Skeletal muscle tissue (tissue), 4 donors: Measurements from ENCODE around the gene CLTB. TPM values are rescaled to one million over a fixed set of nuclear protein-coding genes. Genes with fewer than 3 reads are reported as not detected.

Source experiments
- H3K27ac ChIP-seq: one replicate; pipeline ENCODE4 v1.7.0; 2013; ENCODE audit warnings: mild to moderate bottlenecking, low read depth, low read length, inconsistent platforms
- H3K27me3 ChIP-seq, 3 donors: one replicate each; pipeline ENCODE4 v1.7.0; 2013; ENCODE audit warnings: low read length in 3 of 3; ENCODE audit not compliant: control insufficient read depth in 3 of 3, insufficient read depth in 3 of 3
- H3K36me3 ChIP-seq, 3 donors: one replicate each; pipeline ENCODE4 v1.7.0; 2013; ENCODE audit warnings: low read length in 3 of 3; ENCODE audit not compliant: control insufficient read depth in 3 of 3, insufficient read depth in 3 of 3
- H3K4me1 ChIP-seq, 3 donors: one replicate each; pipeline ENCODE4 v1.7.0; 2013; ENCODE audit warnings: low read length in 3 of 3, mild to moderate bottlenecking in 3 of 3; ENCODE audit not compliant: control insufficient read depth in 3 of 3, insufficient read depth in 3 of 3
- H3K4me3 ChIP-seq, 3 donors: one replicate each; pipeline ENCODE4 v1.7.0; 2013; ENCODE audit warnings: low read length in 3 of 3
- H3K9ac ChIP-seq, 3 donors: one replicate each; pipeline ENCODE4 v1.7.0; 2013; ENCODE audit warnings: low read length in 3 of 3, mild to moderate bottlenecking in 3 of 3, moderate library complexity in 2 of 3, low read depth in 1 of 3
- H3K9me3 ChIP-seq, 3 donors: one replicate each; pipeline ENCODE4 v1.7.0; 2013; ENCODE audit warnings: low read length in 3 of 3; ENCODE audit not compliant: control insufficient read depth in 3 of 3
- total RNA-seq: library from RNA; depleted of rRNA; stranded (reverse); fragments of >200 nt; gene quantifications from one replicate; pipeline ENCODE4 v1.2.3, GENCODE V29; 2014
- donor health status: Osteomylitis.

Gene CLTB
- total RNA-seq, 1 donor from 2014 or later: 44.4 TPM

- H3K4me3 ChIP-seq: no peak overlapping the region
- H3K36me3 ChIP-seq: peaks cover 26 to 36% (median 32%) of the 10 kb centered on the region in 3 donors
- H3K27me3 ChIP-seq: no peaks in the 10 kb centered on the region
- no peak overlapping the region for H3K9ac ChIP-seq
- peaks cover 36 to 65% (median 51%) of the 10 kb centered on the region in 3 donors for H3K4me1 ChIP-seq
- H3K9me3 ChIP-seq: no peaks in the 10 kb centered on the region
- H3K27ac ChIP-seq: no peak overlapping the region
These were observed 31.3 kb downstream of the CLTB start for GRCh38 chr5:176384991-176385390.

GRCh38 chr5:176384366-176384930 is 31.9 kb downstream of the CLTB start:
- Histone ChIP-seq H3K36me3 (peaks cover 26 to 36% (median 32%) of the 10 kb centered on the region in 3 donors), H3K27ac (no peak overlapping the region), H3K9ac (no peak overlapping the region), H3K4me3 (no peak overlapping the region), H3K27me3 (no peaks in the 10 kb centered on the region), H3K9me3 (no peaks in the 10 kb centered on the region), H3K4me1 (peaks cover 33 to 60% (median 47%) of the 10 kb centered on the region in 3 donors)

GRCh38 chr5:176383961-176384360 is 32.4 kb downstream of the CLTB start:
- H3K4me1 ChIP-seq: peaks cover 30 to 55% (median 43%) of the 10 kb centered on the region in 3 donors
- H3K4me3 ChIP-seq: no peak overlapping the region
- H3K9me3 ChIP-seq: no peaks in the 10 kb centered on the region
- H3K27me3 ChIP-seq: no peaks in the 10 kb centered on the region
- peak overlapping the region; percentile 62 for H3K27ac ChIP-seq
- no peak overlapping the region for H3K9ac ChIP-seq
- peaks cover 26 to 36% (median 32%) of the 10 kb centered on the region in 3 donors for H3K36me3 ChIP-seq

- peaks cover 26 to 36% (median 32%) of the 10 kb centered on the region in 3 donors for H3K36me3 ChIP-seq
- H3K27ac ChIP-seq: peak overlapping the region; percentile 62
- peaks cover 30 to 55% (median 43%) of the 10 kb centered on the region in 3 donors for H3K4me1 ChIP-seq
- peak overlapping the region in 1 of 3 donors; percentile 39 for H3K9ac ChIP-seq
- H3K4me3 ChIP-seq: no peak overlapping the region
- H3K9me3 ChIP-seq: no peaks in the 10 kb centered on the region
- no peaks in the 10 kb centered on the region for H3K27me3 ChIP-seq
These were observed 33.0 kb downstream of the CLTB start for GRCh38 chr5:176383248-176383905.

GRCh38 chr5:176382721-176383120 is 33.6 kb downstream of the CLTB start:
- Histone ChIP-seq H3K9ac (peak overlapping the region in 1 of 3 donors; percentile 72), H3K36me3 (peaks cover 26 to 35% (median 32%) of the 10 kb centered on the region in 3 donors), H3K27ac (peak overlapping the region; percentile 82), H3K4me1 (peaks cover 24 to 49% (median 40%) of the 10 kb centered on the region in 3 donors), H3K9me3 (no peaks in the 10 kb centered on the region), H3K4me3 (no peak overlapping the region), H3K27me3 (no peaks in the 10 kb centered on the region)

GRCh38 chr5:176381979-176382378 is 34.4 kb downstream of the CLTB start:
- Histone ChIP-seq H3K9me3 (no peaks in the 10 kb centered on the region), H3K4me3 (peak overlapping the region in 1 of 3 donors; percentile 41), H3K9ac (peak overlapping the region; percentile 2 to 72 (median 68)), H3K27me3 (no peaks in the 10 kb centered on the region), H3K4me1 (peaks cover 17 to 41% (median 32%) of the 10 kb centered on the region in 3 donors), H3K36me3 (peaks cover 26 to 35% (median 32%) of the 10 kb centered on the region in 3 donors), H3K27ac (peak overlapping the region; percentile 82)

- no peaks in the 10 kb centered on the region for H3K27me3 ChIP-seq
- H3K36me3 ChIP-seq: peaks cover 26 to 35% (median 29%) of the 10 kb centered on the region in 3 donors
- H3K4me3 ChIP-seq: peak overlapping the region in 1 of 3 donors; percentile 45
- peak overlapping the region; percentile 33 to 72 (median 68) for H3K9ac ChIP-seq
- no peaks in the 10 kb centered on the region for H3K9me3 ChIP-seq
- peaks cover 17 to 36% (median 28%) of the 10 kb centered on the region in 3 donors for H3K4me1 ChIP-seq
- peak overlapping the region; percentile 82 for H3K27ac ChIP-seq
These were observed 34.9 kb downstream of the CLTB start for GRCh38 chr5:176381423-176381822.

- Histone ChIP-seq H3K4me3 (no peak overlapping the region), H3K9ac (no peak overlapping the region), H3K9me3 (no peaks in the 10 kb centered on the region), H3K36me3 (peaks cover 24 to 29% (median 25%) of the 10 kb centered on the region in 3 donors), H3K27ac (no peak overlapping the region), H3K4me1 (peaks cover 17 to 36% (median 28%) of the 10 kb centered on the region in 3 donors), H3K27me3 (no peaks in the 10 kb centered on the region)
These were observed 36.5 kb downstream of the CLTB start for GRCh38 chr5:176379881-176380280.

GRCh38 chr5:176373100-176373818 is 43.1 kb downstream of the CLTB start:
- peak overlapping the region; percentile 93 for H3K27ac ChIP-seq
- peaks cover 41 to 52% (median 50%) of the 10 kb centered on the region in 3 donors for H3K4me1 ChIP-seq
- H3K27me3 ChIP-seq: no peaks in the 10 kb centered on the region
- H3K9ac ChIP-seq: no peak overlapping the region
- H3K9me3 ChIP-seq: no peaks in the 10 kb centered on the region
- no peak overlapping the region for H3K4me3 ChIP-seq
- peaks cover 0 to 5% (median 2%) of the 10 kb centered on the region in 3 donors for H3K36me3 ChIP-seq
